SK-MEL-5 (cell line): Measurements from ENCODE around the gene STX2. TPM values are rescaled to one million over a fixed set of nuclear protein-coding genes. Genes with fewer than 3 reads are reported as not detected.
"Not testable (repeated sequence)": the region's sequence is repeated elsewhere in the genome, so short reads cannot be mapped to it uniquely, and the experiment has no call there.

Experiments used
- DNase-seq: peaks from one replicate; pipeline ENCODE4 v3.0.0-alpha.2; 2016; ENCODE audit warnings: low read depth, low spot score
- in situ Hi-C: cut with HindIII; loops from 2 replicates; pipeline ENCODE4 v1.10.0; 2016; ENCODE audit warnings: low sequenced_read_pairs, high pct_unique_total_duplicates, low pct_unique_long_range_greater_than_20kb
- total RNA-seq: library from RNA; depleted of rRNA; stranded (reverse); fragments of >200 nt; shearing (Covaris generic); gene quantifications from 2 replicates; pipeline ENCODE4 v1.2.3, GENCODE V29; 2014

The STX2 gene
- total RNA-seq, 1 experiment from 2014 or later = 23.7 TPM

GRCh38 chr12:130787445-130788410 is 51.3 kb downstream of the STX2 start:
- in situ Hi-C loops = no loop called here
- DNase-seq = no peak

GRCh38 chr12:130787041-130787440 is 52.0 kb downstream of the STX2 start:
- in situ Hi-C loops = no loop called here
- DNase-seq = no peak

GRCh38 chr12:130783110-130783715 is 55.8 kb downstream of the STX2 start:
- DNase-seq = no peak
- in situ Hi-C loops = no loop called here

GRCh38 chr12:130782245-130782644 is 56.8 kb downstream of the STX2 start:
- in situ Hi-C loops = not testable (repeated sequence)

GRCh38 chr12:130780880-130781575 is 58.0 kb downstream of the STX2 start:
- DNase-seq = no peak
- in situ Hi-C loops = no loop called here

More at GRCh38 chr12:130782245-130782644, 56.8 kb downstream of the STX2 start:
- not testable (repeated sequence) for DNase-seq

GRCh38 chr12:130780325-130780724 is 58.7 kb downstream of the STX2 start:
- in situ Hi-C loops = no loop called here
- no peak for DNase-seq

GRCh38 chr12:130778776-130779175 is 60.3 kb downstream of the STX2 start:
- in situ Hi-C loops = no loop called here

GRCh38 chr12:130776857-130777339 is 62.2 kb downstream of the STX2 start:
- in situ Hi-C loops = no loop called here
- DNase-seq = no peak

More at GRCh38 chr12:130778776-130779175, 60.3 kb downstream of the STX2 start:
- DNase-seq = no peak

GRCh38 chr12:130775953-130776856 is 62.8 kb downstream of the STX2 start:
- peak; percentile 88 for DNase-seq
- in situ Hi-C loops = no loop called here

- in situ Hi-C loops = no loop called here
- DNase-seq = no peak
Observed at GRCh38 chr12:130770413-130771028, 68.5 kb downstream of the STX2 start.

GRCh38 chr12:130768120-130768519 is 70.9 kb downstream of the STX2 start:
- DNase-seq = no peak
- in situ Hi-C loops = no loop called here

GRCh38 chr12:130766470-130766869 is 72.6 kb downstream of the STX2 start:
- DNase-seq = no peak
- in situ Hi-C loops = no loop called here

GRCh38 chr12:130765186-130765659 is 73.8 kb downstream of the STX2 start:
- in situ Hi-C loops = no loop called here
- DNase-seq = peak; percentile 52

- in situ Hi-C loops = no loop called here
- peak; percentile 54 for DNase-seq
Observed at GRCh38 chr12:130764475-130765185, 74.4 kb downstream of the STX2 start.

GRCh38 chr12:130764073-130764472 is 75.0 kb downstream of the STX2 start:
- peak; percentile 49 for DNase-seq
- in situ Hi-C loops = no loop called here

GRCh38 chr12:130762319-130762675 is 76.8 kb downstream of the STX2 start:
- no peak for DNase-seq
- in situ Hi-C loops = no loop called here
